GM21619 (cell line): Measurements from ENCODE around the gene CETN3.
"Not testable (repeated sequence)": the region's sequence is repeated elsewhere in the genome, so short reads cannot be mapped to it uniquely, and the experiment has no call there.

ENCODE experiments used
- ATAC-seq: cut with Tn5 transposase; IDR thresholded peaks from one replicate; pipeline ENCODE4 v1.9.1; 2021; ENCODE audit not compliant: unreplicated experiment

Gene CETN3

GRCh38 chr5:90384389-90384788, 25.2 kb downstream of the CETN3 start:
- no peak for ATAC-seq

GRCh38 chr5:90383903-90384302, 25.7 kb downstream of the CETN3 start:
- ATAC-seq, result no peak

- no peak for ATAC-seq
Measured at GRCh38 chr5:90381213-90381929, 28.2 kb downstream of the CETN3 start.

DNA sequence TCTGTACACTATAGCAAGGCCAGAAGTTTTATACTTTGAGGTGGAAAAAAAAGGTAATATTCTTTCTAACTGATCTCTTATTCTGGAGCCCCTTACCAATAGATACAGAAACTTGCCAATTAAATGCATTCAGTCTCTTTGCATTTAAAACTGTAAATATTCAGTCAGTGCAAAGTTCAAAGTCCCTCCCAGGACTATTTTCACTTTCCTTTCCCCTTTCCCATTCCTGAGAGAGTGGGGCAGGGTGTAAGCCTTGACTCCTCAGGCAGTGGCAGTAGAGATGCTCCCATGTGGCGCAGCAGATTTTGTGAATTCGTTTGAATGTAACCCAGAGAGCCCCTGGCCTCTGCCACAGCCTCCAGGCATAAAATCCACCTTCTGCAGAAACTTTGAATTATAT, 29.9 kb downstream of the CETN3 start:
- no peak for ATAC-seq

GRCh38 chr5:90378752-90379151, 30.8 kb downstream of the CETN3 start:
- no peak for ATAC-seq

GRCh38 chr5:90371269-90371668, 38.3 kb downstream of the CETN3 start:
- ATAC-seq, result not testable (repeated sequence)

- peak; percentile 86 for ATAC-seq
Measured at GRCh38 chr5:90368454-90369246, 40.9 kb downstream of the CETN3 start.

DNA sequence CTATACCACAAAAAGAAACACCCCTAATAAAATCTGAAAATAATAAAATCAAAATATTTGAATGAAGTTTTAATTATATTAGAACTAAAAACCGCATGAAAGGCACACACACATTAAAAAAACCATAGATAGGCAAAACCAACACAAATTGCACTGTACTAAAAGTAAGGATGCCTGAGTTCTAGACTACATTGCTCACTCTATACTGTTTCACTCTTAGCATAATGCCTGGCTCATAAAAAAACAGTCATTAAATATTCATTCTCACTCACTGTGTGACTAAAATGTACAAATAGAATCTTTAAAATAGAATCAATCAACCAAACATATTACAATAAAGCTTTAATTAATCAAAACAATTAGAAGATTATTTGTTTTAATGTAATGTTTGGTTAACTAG, 41.7 kb downstream of the CETN3 start:
- no peak for ATAC-seq

- ATAC-seq, result no peak
Measured at GRCh38 chr5:90366948-90367347, 42.6 kb downstream of the CETN3 start.

- ATAC-seq, result no peak
Measured at GRCh38 chr5:90365328-90365727, 44.2 kb downstream of the CETN3 start.

- ATAC-seq, result no peak
Measured at GRCh38 chr5:90359073-90359920, 50.3 kb downstream of the CETN3 start.

DNA sequence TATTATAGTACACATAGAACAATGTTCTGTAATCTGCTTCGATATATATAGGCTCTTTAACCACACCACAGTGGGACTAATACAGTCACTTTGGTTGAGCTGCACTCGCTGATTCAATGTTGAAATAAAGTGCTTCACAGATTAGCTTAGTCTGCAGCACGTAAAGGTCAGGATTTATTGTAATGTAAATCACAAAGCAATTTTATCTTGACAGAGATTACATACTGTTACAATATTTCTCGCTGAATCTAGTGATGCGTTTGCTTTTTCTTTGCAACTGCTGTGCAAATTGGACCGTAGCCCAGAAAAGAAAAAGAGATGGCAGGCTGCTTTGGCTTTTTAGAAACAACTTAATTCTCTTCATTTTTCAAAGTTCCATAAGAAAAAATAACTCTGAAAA, 52.9 kb downstream of the CETN3 start:
- no peak for ATAC-seq

DNA sequence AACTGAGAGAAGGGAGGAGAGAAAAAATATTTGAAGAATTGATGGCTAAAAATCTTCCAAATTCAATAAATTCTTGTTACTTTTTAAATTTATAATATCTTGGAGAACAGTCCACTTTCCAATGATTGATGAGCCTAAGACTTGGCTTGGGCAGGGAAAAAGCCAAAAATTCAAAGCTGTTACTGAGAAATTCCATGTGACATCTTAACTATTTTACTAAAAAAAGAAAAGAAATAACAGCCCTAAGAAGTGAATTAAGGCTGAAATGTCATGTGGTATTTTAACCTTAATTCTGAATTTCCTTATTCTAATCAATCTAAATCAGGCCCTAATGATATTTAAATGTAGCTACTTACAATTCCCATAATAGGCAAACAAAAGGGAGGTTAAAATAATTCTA, 53.4 kb downstream of the CETN3 start:
- no peak for ATAC-seq

GRCh38 chr5:90355635-90356034, 53.9 kb downstream of the CETN3 start:
- no peak for ATAC-seq

DNA sequence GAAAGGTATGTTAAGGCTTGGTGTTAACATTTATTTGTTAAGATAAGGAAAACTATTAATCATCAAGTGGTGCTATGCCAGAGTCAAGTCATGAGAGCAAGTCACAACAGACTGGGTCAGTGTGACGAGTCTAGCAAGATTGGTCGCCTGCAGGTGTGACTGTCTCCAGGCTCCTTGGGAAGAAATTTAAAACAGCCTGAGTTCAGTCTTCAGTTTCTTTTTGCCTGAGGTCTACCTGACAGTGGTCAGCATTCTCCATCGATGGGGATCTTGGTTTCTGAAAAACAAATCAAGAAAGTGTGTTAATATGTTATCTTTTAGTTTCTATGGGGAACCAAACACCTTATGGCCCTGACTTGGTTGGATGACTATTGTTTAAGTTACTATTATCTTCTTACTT, 56.3 kb downstream of the CETN3 start:
- peak; percentile 94 for ATAC-seq

DNA sequence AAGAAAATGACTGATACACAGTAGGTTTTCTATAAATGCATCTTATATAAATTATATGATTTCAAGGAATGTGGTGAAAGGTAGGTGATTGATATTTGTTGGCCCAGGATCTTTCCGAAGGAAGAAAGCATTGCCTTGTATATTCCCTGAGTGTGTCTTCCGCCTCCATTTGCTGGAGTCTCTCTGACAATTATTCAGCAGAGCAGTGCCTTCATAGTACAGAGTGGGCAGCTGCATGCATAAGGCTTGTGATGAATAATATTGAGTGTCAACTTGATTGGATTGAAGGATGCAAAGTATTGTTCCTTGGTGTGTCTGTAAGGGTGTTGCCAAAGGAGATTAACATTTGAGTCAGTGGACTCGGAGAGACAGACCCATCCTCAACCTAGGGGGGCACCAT, 58.5 kb downstream of the CETN3 start:
- no peak for ATAC-seq

DNA sequence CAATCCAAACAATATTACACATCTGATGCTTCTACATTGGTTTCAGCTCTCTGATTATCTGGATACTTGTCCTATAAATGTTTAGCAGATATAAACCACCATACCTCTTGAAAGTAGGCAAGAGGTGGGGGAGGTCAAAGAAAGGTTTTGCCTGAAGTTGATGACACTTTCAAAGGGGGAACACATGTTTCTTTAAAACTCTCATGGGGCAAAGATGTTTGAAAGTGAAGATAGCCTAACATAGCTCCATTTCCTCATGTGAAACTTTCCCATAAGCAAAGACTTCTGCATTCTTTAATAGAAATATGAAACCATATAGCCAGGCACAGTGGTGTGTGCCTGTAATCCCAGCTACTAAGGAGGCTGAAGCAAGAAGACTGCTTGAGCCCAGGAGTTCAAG, 62.1 kb downstream of the CETN3 start:
- peak; percentile 92 for ATAC-seq

- no peak for ATAC-seq
Measured at GRCh38 chr5:90345684-90346083, 63.9 kb downstream of the CETN3 start.

GRCh38 chr5:90344689-90345088, 64.9 kb downstream of the CETN3 start:
- ATAC-seq, result no peak

DNA sequence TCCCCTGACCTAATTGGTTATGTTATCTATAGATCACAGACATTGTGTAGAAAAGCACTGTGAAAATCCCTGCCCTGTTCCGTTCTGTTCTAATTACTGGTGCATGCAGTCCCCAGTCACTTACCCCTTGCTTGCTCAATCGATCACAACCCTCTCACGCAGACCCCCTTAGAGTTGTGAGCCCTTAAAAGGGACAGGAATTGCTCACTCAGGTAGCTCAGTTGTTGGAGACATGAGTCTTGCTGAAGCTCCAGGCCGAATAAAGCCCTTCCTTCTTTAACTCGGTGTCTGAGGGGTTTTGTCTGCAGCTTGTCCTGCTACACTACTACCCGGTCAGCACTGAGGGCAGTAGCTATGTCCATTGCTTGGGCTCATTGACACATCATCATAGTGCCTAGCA, 65.8 kb downstream of the CETN3 start:
- not testable (repeated sequence) for ATAC-seq

DNA sequence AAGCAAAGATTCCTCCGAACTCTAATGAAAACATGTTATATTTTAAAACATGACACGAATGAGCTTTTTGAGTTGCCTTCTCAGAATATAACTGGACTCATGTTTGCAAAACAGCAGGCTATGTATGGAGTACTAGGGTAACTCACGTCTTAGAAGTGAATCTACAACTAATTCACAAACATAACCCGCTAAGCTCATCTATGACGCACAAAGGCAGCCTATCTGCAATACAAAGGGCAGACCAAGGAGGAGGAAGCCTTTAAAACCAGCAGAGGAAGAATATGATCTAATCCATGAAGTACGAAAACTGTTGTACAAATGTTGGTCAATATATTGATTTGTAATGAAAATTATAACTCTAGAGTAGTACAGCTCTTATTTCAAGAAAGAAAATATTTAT, 67.0 kb downstream of the CETN3 start:
- ATAC-seq, result no peak
